ENCODE results near the gene SP9. TPM values are rescaled to one million over a fixed set of nuclear protein-coding genes. Genes with fewer than 3 reads are reported as not detected.

The SP9 gene
- polyA plus RNA-seq, 1 donor (not counting 4 experiments of a cell fraction or from before 2014, with no cell fraction given) = not detected

DNA sequence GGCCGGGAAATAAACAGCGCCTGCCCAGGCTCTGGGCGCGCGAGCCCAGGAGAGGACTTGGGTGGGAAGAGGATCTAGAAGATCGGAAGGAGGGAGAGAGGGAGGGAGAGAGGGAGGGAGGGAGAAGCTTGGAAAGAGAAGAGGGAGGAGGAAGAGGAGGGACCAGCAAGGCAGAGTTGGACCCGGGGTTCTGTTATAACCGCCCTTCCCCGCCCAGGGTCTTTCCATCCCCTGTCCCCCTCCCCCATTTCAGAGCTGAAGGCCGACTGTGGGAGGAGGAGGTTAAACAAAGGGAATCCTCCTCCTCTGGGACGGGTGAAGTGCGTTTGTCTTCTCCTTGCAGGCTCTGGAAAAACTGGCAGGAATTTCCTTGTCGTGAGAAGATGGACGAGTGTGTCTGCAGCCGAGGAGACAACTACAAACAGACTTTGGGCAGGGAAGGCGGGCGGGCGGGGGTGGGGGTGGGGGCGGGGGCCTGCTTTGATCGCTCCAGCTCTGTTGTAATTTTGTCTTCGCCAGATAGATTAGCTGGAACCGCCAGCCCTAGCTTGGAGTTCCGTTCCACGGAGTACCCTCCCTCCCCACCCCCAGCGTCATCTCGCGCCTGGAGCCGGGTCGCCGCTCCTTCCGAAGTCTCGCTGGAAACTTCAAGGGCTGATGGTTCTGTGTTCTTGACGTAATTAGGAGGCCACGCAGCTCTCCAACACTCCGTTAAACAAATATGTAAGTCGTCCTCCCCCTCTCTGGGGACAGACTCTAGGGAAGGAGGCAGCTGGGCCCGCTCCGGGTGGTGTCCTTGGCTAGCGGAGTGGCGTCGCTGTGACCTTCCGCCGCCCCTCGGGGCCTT, 6.4 kb upstream of the SP9 start:
- no peaks in the 10 kb centered on the region for H4K20me1 ChIP-seq (ENCODE audit: control insufficient read depth, extremely low read depth, insufficient read depth, low read length)
- no peaks in the 10 kb centered on the region for H3K36me3 ChIP-seq (ENCODE audit: control insufficient read depth in 2 of 2, extremely low read depth in 1 of 2, insufficient read depth in 2 of 2, low read length in 2 of 2)
- dilution Hi-C loops (cut with MboI; ENCODE audit: extremely low pct_ligation_motif_present, low sequenced_read_pairs) = no loop called here
- peaks cover 18% of the 10 kb centered on the region for H3K4me1 ChIP-seq (ENCODE audit: control insufficient read depth, extremely low read depth, insufficient read depth, low read length)
- no peak overlapping the region for H2AFZ ChIP-seq (ENCODE audit: control insufficient read depth, low read length)
- H3K9ac ChIP-seq (ENCODE audit: control insufficient read depth, extremely low read depth, insufficient read depth, low read length) = no peak overlapping the region
- H3K79me2 ChIP-seq (ENCODE audit: control insufficient read depth, insufficient read depth, low read length) = no peaks in the 10 kb centered on the region
- H3K9me1 ChIP-seq (ENCODE audit: control insufficient read depth, extremely low read depth, insufficient read depth, low read length) = no peaks in the 10 kb centered on the region
- H3K27me3 ChIP-seq (ENCODE audit: control insufficient read depth, extremely low read depth, insufficient read depth, low read length) = peaks cover 75% of the 10 kb centered on the region
- FAIRE-seq (no peak), DNase-seq (ENCODE audit: low read depth, low spot score) (no peak)
- no peaks in the 10 kb centered on the region for H3K9me3 ChIP-seq (ENCODE audit: control insufficient read depth, low read depth, low read length)
- no peak overlapping the region for H3K27ac ChIP-seq (ENCODE audit: control insufficient read depth, insufficient read depth, low read length)
- H3K4me2 ChIP-seq (ENCODE audit: control insufficient read depth, extremely low read depth, insufficient read depth, low read depth, low read length) = peak overlapping the region; percentile 44
- TF ChIP-seq EZH2 (IDR thresholded peaks at IDR 0.05; ENCODE audit: low read length) = no peak
- peak overlapping the region in 1 of 3 experiments; percentile 7 for H3K4me3 ChIP-seq (ENCODE audit: control insufficient read depth in 2 of 3, extremely low read depth in 1 of 3, insufficient read depth in 2 of 3, low read depth in 1 of 3, low read length in 3 of 3)

DNA sequence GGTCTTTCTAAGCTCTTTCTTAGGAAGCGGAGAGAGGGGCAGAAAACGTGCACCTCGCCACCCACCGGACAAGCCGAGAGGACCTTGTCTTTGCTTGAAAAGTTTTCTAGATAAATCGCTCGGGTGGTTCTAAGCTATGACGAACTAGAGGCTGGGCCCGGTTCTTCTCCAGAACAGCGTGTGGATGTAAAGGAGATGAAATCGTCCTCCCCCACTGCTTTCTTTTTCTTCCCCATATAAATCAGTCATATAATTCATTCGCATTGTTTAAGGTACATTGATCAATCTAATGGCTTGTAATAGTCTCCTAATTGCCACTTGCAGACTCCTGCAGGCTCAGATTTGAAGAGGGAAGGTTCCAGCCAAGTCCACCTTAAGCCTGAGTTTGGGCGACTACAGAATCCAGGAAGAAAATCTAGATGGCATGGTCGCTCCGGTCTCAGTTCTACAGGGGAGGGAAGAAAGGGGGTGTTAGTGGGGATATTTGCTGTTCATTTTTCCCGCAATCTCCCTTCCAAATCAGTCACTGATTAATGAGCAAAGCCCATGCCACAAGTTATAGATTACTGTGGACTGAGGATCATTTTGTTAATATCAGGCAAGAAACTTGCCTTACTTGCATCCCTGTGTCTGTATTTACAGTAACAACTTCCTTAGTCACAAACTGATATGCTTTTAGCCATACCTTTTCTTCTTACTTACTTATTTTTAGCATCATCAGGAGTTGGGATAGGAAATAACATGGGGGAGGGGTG, 5.6 kb upstream of the SP9 start:
- FAIRE-seq (peak; percentile 29), DNase-seq (ENCODE audit: low read depth, low spot score) (no peak)
- Histone ChIP-seq H3K9ac (ENCODE audit: control insufficient read depth, extremely low read depth, insufficient read depth, low read length) (no peak overlapping the region), H3K27me3 (ENCODE audit: control insufficient read depth, extremely low read depth, insufficient read depth, low read length) (peaks cover 83% of the 10 kb centered on the region), H3K9me3 (ENCODE audit: control insufficient read depth, low read depth, low read length) (no peaks in the 10 kb centered on the region), H3K4me2 (ENCODE audit: control insufficient read depth, extremely low read depth, insufficient read depth, low read depth, low read length) (peak overlapping the region; percentile 27), H3K9me1 (ENCODE audit: control insufficient read depth, extremely low read depth, insufficient read depth, low read length) (no peaks in the 10 kb centered on the region), H4K20me1 (ENCODE audit: control insufficient read depth, extremely low read depth, insufficient read depth, low read length) (peaks cover 2% of the 10 kb centered on the region), H2AFZ (ENCODE audit: control insufficient read depth, low read length) (no peak overlapping the region), H3K79me2 (ENCODE audit: control insufficient read depth, insufficient read depth, low read length) (no peaks in the 10 kb centered on the region), H3K4me1 (ENCODE audit: control insufficient read depth, extremely low read depth, insufficient read depth, low read length) (peaks cover 22% of the 10 kb centered on the region), H3K27ac (ENCODE audit: control insufficient read depth, insufficient read depth, low read length) (no peak overlapping the region), H3K4me3 (ENCODE audit: control insufficient read depth in 2 of 3, extremely low read depth in 1 of 3, insufficient read depth in 2 of 3, low read depth in 1 of 3, low read length in 3 of 3) (peak overlapping the region in 1 of 3 experiments; percentile 7), H3K36me3 (ENCODE audit: control insufficient read depth in 2 of 2, extremely low read depth in 1 of 2, insufficient read depth in 2 of 2, low read length in 2 of 2) (no peaks in the 10 kb centered on the region)
- peak; percentile 71 for TF ChIP-seq EZH2 (IDR thresholded peaks at IDR 0.05; ENCODE audit: low read length)
- TF ChIP-seq, protein P1, sequence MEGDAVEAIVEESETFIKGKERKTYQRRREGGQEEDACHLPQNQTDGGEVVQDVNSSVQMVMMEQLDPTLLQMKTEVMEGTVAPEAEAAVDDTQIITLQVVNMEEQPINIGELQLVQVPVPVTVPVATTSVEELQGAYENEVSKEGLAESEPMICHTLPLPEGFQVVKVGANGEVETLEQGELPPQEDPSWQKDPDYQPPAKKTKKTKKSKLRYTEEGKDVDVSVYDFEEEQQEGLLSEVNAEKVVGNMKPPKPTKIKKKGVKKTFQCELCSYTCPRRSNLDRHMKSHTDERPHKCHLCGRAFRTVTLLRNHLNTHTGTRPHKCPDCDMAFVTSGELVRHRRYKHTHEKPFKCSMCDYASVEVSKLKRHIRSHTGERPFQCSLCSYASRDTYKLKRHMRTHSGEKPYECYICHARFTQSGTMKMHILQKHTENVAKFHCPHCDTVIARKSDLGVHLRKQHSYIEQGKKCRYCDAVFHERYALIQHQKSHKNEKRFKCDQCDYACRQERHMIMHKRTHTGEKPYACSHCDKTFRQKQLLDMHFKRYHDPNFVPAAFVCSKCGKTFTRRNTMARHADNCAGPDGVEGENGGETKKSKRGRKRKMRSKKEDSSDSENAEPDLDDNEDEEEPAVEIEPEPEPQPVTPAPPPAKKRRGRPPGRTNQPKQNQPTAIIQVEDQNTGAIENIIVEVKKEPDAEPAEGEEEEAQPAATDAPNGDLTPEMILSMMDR (optimal IDR thresholded peaks at IDR 0.05 in 1 of 3, IDR thresholded peaks at IDR 0.05 in 1 of 3, conservative IDR thresholded peaks at IDR 0.05 in 1 of 3; ENCODE audit: extremely low read depth in 1 of 3, insufficient read depth in 2 of 3, low read length in 3 of 3) = no peak
- dilution Hi-C loops (cut with MboI; ENCODE audit: extremely low pct_ligation_motif_present, low sequenced_read_pairs) = no loop called here
